HEK293T (cell line): ENCODE measurements around the gene OR4D11.

Experiments used
- CTCF ChIA-PET: fragments of 350-600 bp; formaldehyde crosslinking; extraction: SDS; loops from one replicate; lab custom pipeline; 2021; ENCODE audit warnings: antibody characterized with exemption, inconsistent platforms; lab: Yijun Ruan, JAX
- POLR2A ChIA-PET: fragments of 350-600 bp; formaldehyde crosslinking; extraction: SDS; loops from one replicate; lab custom pipeline; 2020; ENCODE audit warnings: antibody characterized with exemption, inconsistent platforms; lab: Yijun Ruan, JAX
- DNase-seq: peaks from one replicate; pipeline ENCODE4 v3.0.0; 2012; ENCODE audit warnings: mixed read lengths; ENCODE audit errors: extremely low spot score
- ARNT ChIP-seq: fragments of 450-650 bp; IDR thresholded peaks from 2 replicates; pipeline ENCODE4 v1.6.1; 2017; ENCODE audit warnings: mild to moderate bottlenecking
- BHLHE40 ChIP-seq: fragments of 450-650 bp; IDR thresholded peaks from 2 replicates; pipeline ENCODE4 v1.6.1; 2016; ENCODE audit warnings: mild to moderate bottlenecking, moderate library complexity, borderline replicate concordance
- CTBP1 ChIP-seq: fragments of 450-650 bp; IDR thresholded peaks from 2 replicates; pipeline ENCODE4 v1.6.1; 2016; ENCODE audit warnings: borderline replicate concordance
- ELF4 ChIP-seq: fragments of 450-650 bp; IDR thresholded peaks from 2 replicates; pipeline ENCODE4 v1.6.1; 2017; ENCODE audit warnings: antibody characterized with exemption
- FOXA1 ChIP-seq: fragments of 450-650 bp; IDR thresholded peaks from 2 replicates; pipeline ENCODE4 v1.6.1; 2016; ENCODE audit warnings: mild to moderate bottlenecking
- FOXK2 ChIP-seq: fragments of 450-650 bp; IDR thresholded peaks from 2 replicates; pipeline ENCODE4 v1.6.1; 2016; ENCODE audit warnings: mild to moderate bottlenecking
- FOXM1 ChIP-seq: fragments of 450-650 bp; IDR thresholded peaks from 2 replicates; pipeline ENCODE4 v1.6.1; 2017; ENCODE audit warnings: mild to moderate bottlenecking, borderline replicate concordance
- HDGF ChIP-seq: fragments of 450-650 bp; IDR thresholded peaks from 2 replicates; pipeline ENCODE4 v1.6.1; 2017; ENCODE audit warnings: antibody characterized with exemption, borderline replicate concordance
- L3MBTL2 ChIP-seq: fragments of 450-650 bp; conservative IDR thresholded peaks from 2 replicates; pipeline ENCODE4 v1.6.1; 2016; ENCODE audit warnings: mild to moderate bottlenecking
- NFRKB ChIP-seq: fragments of 450-650 bp; IDR thresholded peaks from 2 replicates; pipeline ENCODE4 v1.6.1; 2016; ENCODE audit warnings: mild to moderate bottlenecking, moderate library complexity
- SP1 ChIP-seq: fragments of 450-650 bp; IDR thresholded peaks from 2 replicates; pipeline ENCODE4 v1.6.1; 2017
- SUZ12 ChIP-seq: fragments of 450-650 bp; IDR thresholded peaks from 2 replicates; pipeline ENCODE4 v1.6.1; 2016; ENCODE audit warnings: mild to moderate bottlenecking
- TARDBP ChIP-seq: fragments of 450-650 bp; IDR thresholded peaks from 2 replicates; pipeline ENCODE4 v1.6.1; 2016
- ZNF384 ChIP-seq: fragments of 450-650 bp; IDR thresholded peaks from 2 replicates; pipeline ENCODE4 v1.6.1; 2016
- TF ChIP-seq, protein P1 (sequence below): fragments of 450-650 bp; IDR thresholded peaks from 2 replicates; pipeline ENCODE4 v1.6.1; 2016

The OR4D11 gene

DNA sequence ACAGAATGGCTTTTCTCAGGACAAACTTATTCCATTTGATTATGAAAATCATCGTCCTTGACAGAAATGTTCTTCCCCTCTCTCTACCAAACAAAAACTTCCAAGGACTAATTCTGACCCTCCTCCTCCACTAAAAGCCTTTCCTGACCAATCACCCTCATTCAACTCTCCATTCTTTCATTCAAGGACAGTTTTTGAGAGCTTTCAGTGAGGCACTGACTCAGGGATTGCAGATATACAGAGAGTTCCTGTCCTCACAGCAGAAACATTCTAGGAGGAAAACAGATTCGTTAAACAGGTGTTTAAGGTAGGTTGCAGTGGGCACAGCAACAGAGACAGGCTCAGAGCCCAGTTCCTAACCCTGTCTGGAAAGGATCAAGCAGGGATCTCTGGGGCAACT, 49.5 kb downstream of the OR4D11 start:
- TF ChIP-seq NFRKB (no peak), FOXA1 (no peak), SUZ12 (no peak), ZNF384 (no peak), HDGF (no peak), FOXK2 (no peak), CTBP1 (no peak), ELF4 (no peak), L3MBTL2 (no peak)
- TF ChIP-seq, protein P1, sequence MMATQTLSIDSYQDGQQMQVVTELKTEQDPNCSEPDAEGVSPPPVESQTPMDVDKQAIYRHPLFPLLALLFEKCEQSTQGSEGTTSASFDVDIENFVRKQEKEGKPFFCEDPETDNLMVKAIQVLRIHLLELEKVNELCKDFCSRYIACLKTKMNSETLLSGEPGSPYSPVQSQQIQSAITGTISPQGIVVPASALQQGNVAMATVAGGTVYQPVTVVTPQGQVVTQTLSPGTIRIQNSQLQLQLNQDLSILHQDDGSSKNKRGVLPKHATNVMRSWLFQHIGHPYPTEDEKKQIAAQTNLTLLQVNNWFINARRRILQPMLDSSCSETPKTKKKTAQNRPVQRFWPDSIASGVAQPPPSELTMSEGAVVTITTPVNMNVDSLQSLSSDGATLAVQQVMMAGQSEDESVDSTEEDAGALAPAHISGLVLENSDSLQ = no peak
- DNase-seq = no peak
- POLR2A ChIA-PET = interaction anchor here (1.3 to 1.6 kb wide), 2 partner anchors 8 to 116 kb away, joined by 3 to 4 read pairs; partner anchors contain the start of gene PATL1
- CTCF ChIA-PET = no interaction called here

DNA sequence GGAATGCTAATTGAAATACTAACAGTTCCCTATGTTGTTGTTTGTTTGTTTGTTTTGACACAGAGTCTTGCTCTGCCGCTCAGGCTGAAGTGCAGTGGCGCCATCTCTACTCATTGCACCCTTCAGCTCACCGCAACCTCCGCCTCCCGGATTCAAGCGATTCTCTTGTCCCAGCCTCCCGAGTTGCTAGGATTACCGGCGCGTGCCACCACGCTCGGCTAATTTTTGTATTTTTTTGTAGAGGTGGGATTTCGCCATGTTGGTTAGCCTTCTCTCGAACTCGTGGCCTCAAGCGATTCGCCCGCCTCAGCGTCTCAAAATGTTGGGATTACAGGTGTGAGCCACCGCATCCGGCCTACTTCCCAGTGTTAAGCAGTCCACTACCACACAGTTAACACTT, 49.9 kb downstream of the OR4D11 start:
- TF ChIP-seq HDGF = no peak
- TF ChIP-seq, protein P1 = no peak
- no peak for TF ChIP-seq SP1
- TF ChIP-seq BHLHE40 = no peak
- TF ChIP-seq FOXM1 = no peak
- no peak for TF ChIP-seq FOXA1
- TF ChIP-seq ZNF384 = no peak
- TF ChIP-seq NFRKB = no peak
- no peak for TF ChIP-seq ARNT
- no peak for TF ChIP-seq CTBP1
- TF ChIP-seq L3MBTL2 = no peak
- no peak for TF ChIP-seq ELF4
- TF ChIP-seq SUZ12 = no peak
- no peak for TF ChIP-seq TARDBP
- ChIA-PET POLR2A (interaction anchor here (0.8 to 1.3 kb wide), 2 partner anchors 10 to 116 kb away, joined by 3 read pairs; partner anchors contain the start of gene PATL1), CTCF (no interaction called here)
- no peak for DNase-seq
